Measurements from ENCODE around the gene CCND1. TPM values are rescaled to one million over a fixed set of nuclear protein-coding genes. Genes with fewer than 3 reads are reported as not detected.

CCND1 gene
- total RNA-seq, result 400 and 940 TPM in 2 replicates

GRCh38 chr11:69640995-69641581 is at the start of gene CCND1:
Gene CCND1, plus strand, starts transcription at chr11:69641156. Its CDS starts 158 bp downstream, at chr11:69641314.

DNA sequence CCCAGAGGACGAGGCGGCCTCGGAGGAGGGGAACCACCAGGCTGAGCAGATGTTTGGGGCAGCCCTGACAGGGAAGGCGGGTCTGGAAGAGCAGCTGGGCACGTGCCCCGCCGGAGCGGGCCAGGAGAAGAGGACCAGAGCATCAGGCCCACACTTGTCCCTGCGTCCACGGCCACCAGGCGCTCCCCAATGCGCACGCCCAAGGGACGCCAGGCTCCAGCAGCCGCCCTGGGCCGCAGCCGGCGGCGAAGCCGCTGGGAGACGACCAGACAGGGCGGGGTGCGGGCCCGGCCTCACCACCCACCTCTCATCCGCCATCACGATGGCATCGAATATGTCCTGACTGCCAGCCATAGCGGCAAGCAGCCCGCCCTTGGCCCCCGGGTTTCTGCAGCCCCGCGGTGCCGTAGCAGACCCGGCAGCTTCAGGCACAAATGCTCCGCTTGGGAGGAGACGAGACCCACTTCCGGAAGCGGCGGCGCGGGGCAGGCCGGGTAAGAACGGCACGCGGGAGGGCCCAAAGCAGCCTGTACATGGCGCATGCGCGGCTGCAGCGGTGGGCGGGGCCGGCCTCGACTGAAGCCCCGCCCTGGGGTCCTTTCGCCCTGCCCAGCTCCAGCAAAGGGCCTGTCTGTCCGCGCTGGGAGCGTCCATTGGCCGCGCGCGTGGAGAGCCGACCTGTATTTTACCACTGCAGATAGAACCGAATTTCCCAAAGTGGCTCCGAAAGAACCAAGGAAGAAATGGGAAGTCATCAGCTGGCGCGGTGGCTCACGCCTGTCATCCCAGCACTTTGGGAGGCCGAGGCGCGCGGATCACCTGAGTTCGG is 34.1 kb downstream of the CCND1 start, which contains the start of gene LTO1:
TSS of gene LTO1 (minus strand) at position 468 of the 829 bp plus-strand sequence. CDS start at position 354, 114 bp downstream.

Other genes starting within 250 kb of the CCND1 start
- not detected in 2 replicates for gene LINC01488, start 159.5 kb upstream of the CCND1 start, total RNA-seq
- 24.0 and 24.8 TPM in 2 replicates for gene LTO1, start 34.2 kb downstream of the CCND1 start, total RNA-seq
- not detected in 2 replicates for gene FGF19, start 62.9 kb downstream of the CCND1 start, total RNA-seq
- gene FGF4, start 134.2 kb downstream of the CCND1 start, total RNA-seq, result not detected in 2 replicates
- not detected in 2 replicates for gene FGF3, start 178.3 kb downstream of the CCND1 start, total RNA-seq

All from smooth muscle cell of trachea (primary cell).